Adrenal gland (tissue), 5 donors: ENCODE data around the gene HACE1.

Experiments
- POLR2A ChIP-seq, 2 donors: fragments of 450-650 bp; IDR thresholded peaks; one replicate each; pipeline ENCODE4 v1.6.1; 2017; ENCODE audit warnings: antibody characterized with exemption in 2 of 2, mild to moderate bottlenecking in 2 of 2, moderate library complexity in 1 of 2
- TF ChIP-seq, protein P1 (sequence below), 6 experiments: fragments of 450-650 bp in 4 of 6; fragments of 200-600 bp in 2 of 6; sonication (generic) in 1 of 6; IDR thresholded peaks; 1 replicate in 5 of 6; 2 replicates in 1 of 6; pipeline versions ENCODE4 v1.5.1 to v1.8.0; 2016 to 2021; ENCODE audit warnings: antibody characterized with exemption in 6 of 6, mild to moderate bottlenecking in 2 of 6, moderate library complexity in 1 of 6
- donor health status: DM: no; HTN: no; CAD: no.

DNA sequence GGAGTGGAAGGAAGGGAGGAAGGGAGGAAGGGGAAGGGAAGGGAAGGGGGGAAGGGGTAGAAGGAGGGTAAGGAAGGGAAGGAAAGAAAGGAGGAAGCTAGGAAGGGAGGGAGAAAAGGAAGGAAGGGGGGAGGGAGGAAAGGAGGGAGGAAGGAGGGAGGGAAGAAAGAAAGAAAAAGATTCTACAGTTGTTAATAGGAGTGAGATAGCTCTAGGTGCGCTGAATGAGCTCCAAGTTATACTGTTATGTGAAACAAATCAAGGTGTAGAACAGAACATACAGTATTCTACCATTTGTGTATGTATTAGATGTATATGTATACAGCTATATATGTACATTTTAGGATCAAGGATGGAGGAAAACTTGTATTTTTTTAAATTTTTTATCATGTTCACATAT, 167.7 kb downstream of the HACE1 start:
- no peak for TF ChIP-seq POLR2A (IDR thresholded peaks at IDR 0.05)
- TF ChIP-seq, protein P1, sequence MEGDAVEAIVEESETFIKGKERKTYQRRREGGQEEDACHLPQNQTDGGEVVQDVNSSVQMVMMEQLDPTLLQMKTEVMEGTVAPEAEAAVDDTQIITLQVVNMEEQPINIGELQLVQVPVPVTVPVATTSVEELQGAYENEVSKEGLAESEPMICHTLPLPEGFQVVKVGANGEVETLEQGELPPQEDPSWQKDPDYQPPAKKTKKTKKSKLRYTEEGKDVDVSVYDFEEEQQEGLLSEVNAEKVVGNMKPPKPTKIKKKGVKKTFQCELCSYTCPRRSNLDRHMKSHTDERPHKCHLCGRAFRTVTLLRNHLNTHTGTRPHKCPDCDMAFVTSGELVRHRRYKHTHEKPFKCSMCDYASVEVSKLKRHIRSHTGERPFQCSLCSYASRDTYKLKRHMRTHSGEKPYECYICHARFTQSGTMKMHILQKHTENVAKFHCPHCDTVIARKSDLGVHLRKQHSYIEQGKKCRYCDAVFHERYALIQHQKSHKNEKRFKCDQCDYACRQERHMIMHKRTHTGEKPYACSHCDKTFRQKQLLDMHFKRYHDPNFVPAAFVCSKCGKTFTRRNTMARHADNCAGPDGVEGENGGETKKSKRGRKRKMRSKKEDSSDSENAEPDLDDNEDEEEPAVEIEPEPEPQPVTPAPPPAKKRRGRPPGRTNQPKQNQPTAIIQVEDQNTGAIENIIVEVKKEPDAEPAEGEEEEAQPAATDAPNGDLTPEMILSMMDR (IDR thresholded peaks at IDR 0.05), result no peak
